Ishikawa (cell line): ENCODE results near the gene ZBTB8A.

Source experiments
- TCF12 ChIP-seq: IDR thresholded peaks from 2 replicates; pipeline ENCODE4 v1.6.1; 2012; ENCODE audit warnings: low read depth
- TF ChIP-seq, protein P1 (sequence below): IDR thresholded peaks from 2 replicates; pipeline ENCODE4 v1.6.1; 2012

DNA sequence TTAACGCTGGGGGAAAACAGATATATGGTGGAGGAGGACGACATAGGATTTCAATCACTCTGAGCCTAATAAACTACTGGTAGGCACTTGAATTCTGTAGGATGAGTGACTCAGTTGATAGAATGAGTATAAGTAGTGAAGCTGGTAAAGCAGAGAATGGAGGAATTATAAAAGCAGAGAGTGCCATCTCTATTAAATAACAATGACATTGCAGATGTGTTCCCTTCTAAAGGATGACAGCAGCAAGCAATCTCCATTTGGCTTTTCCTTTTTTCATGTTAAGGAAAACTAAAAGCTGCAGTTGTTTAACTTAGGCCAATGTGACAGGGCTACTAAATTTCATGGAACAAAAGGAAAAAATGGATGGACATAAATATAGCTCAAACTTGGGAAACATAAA, 93.6 kb downstream of the ZBTB8A start:
- TF ChIP-seq, protein P1, sequence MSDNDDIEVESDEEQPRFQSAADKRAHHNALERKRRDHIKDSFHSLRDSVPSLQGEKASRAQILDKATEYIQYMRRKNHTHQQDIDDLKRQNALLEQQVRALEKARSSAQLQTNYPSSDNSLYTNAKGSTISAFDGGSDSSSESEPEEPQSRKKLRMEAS = no peak
- TF ChIP-seq TCF12 = no peak
